ENCODE measurements around the gene SPC24.
"Not testable (repeated sequence)": the region's sequence is repeated elsewhere in the genome, so short reads cannot be mapped to it uniquely, and the experiment has no call there.

The SPC24 gene

DNA sequence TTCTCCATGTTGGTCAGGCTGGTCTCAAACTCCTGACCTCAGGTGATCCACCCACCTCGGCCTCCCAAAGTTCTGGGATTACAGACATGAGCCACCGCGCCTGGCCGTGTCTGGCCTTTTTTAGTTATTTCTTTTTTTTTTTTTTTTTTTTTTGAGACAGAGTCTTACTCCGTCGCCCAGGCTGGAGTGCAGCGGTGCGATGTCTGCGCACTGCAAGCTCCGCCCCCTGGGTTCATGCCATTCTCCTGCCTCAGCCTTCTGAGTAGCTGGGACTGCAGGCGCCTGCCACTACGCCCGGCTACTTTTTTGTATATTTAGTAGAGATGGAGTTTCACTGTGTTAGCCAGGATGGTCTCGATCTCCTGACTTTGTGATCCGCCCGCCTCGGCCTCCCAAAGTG is 33.6 kb downstream of the SPC24 start:
- not testable (repeated sequence) for DNase-seq

DNA sequence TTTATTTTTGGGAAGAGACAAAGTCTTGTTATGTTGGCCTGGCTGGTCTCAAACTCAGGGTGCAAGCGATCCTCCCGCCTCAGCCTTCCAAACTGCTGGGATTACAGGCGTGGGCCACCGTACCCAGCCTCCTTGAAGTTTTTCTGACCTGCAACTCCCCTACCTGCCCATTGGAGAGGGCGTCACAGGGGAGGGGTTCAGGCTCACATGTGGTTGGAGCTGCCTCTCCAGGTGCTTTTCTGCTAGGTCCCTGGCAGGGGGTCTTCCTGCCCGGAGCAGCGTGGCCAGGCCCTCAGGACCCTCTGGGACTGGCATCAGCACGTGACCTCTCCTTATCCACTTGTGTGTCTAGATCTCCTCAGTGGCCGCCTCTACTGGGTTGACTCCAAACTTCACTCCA is 39.1 kb downstream of the SPC24 start:
- DNase-seq, result no peak

DNA sequence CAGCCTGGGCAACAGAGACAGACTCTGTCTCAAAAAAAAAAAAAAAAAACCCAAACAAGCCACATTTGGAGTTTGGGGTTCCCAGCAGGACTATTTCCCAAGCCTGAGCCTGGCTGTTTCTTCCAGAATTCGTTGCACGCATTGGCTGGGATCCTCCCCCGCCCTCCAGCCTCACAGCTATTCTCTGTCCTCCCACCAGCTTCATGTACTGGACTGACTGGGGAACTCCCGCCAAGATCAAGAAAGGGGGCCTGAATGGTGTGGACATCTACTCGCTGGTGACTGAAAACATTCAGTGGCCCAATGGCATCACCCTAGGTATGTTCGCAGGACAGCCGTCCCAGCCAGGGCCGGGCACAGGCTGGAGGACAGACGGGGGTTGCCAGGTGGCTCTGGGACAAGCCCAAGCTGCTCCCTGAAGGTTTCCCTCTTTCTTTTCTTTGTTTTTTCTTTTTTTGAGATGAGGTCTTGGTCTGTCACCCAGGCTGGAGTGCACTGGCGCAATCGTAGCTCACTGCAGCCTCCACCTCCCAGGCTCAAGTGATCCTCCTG is 39.6 kb downstream of the SPC24 start:
- DNase-seq, result no peak

DNA sequence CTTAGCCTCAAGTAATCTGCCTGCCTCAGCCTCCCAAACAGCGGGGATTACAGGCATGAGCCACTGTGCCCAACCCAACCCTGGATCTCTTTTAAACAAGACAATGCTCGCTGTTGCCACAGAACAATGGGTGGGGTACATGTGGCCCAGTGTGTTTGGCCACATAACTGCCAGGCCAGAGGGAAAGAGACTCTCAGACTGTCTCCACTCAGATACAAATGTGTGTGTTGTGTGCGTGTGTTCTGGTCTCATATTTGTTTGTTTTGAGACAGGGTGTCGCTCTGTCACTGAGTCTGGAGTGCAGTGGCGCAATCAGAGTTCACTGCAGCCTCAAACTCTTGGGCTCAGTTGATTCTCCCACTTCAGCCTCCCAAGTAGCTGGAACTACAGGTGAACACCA is 40.5 kb downstream of the SPC24 start:
- DNase-seq, result no peak

DNA sequence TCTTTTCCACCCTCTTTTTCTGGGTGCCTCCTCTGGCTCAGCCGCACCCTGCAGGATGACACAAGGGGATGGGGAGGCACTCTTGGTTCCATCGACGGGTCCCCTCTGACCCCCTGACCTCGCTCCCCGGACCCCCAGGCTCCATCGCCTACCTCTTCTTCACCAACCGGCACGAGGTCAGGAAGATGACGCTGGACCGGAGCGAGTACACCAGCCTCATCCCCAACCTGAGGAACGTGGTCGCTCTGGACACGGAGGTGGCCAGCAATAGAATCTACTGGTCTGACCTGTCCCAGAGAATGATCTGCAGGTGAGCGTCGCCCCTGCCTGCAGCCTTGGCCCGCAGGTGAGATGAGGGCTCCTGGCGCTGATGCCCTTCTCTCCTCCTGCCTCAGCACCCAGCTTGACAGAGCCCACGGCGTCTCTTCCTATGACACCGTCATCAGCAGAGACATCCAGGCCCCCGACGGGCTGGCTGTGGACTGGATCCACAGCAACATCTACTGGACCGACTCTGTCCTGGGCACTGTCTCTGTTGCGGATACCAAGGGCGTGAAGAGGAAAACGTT is 42.4 kb downstream of the SPC24 start:
- no peak for DNase-seq

DNA sequence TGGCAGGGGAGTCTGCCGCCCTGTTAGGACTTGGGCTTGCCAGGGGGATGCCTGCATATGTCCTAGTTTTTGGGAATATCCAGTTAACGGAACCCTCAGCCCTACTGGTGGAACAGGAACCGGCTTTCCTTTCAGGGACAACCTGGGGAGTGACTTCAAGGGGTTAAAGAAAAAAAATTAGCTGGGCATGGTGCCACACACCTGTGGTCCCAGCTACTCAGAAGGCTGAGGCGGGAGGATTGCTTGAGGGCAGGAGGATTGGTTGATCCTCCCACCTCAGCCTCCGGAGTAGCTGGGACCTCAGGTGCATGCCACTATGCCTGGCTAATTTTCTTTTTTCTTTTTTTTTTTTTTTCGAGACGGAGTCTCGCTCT is 43.8 kb downstream of the SPC24 start:
- DNase-seq, result no peak

DNA sequence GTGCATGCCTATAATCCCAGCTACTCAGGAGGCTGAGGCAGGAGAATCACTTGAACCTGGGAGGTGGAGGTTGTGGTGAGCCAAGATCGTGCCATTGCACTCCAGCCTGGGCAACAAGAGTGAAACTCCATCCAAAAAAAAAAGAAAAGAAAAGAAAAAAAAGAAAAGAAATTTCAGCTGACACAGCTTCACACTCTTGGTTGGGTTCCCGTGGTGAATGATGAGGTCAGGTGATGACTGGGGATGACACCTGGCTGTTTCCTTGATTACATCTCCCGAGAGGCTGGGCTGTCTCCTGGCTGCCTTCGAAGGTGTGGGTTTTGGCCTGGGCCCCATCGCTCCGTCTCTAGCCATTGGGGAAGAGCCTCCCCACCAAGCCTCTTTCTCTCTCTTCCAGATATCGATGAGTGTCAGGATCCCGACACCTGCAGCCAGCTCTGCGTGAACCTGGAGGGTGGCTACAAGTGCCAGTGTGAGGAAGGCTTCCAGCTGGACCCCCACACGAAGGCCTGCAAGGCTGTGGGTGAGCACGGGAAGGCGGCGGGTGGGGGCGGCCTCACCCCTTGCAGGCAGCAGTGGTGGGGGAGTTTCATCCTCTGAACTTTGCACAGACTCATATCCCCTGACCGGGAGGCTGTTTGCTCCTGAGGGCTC is 44.3 kb downstream of the SPC24 start:
- no peak for DNase-seq

DNA sequence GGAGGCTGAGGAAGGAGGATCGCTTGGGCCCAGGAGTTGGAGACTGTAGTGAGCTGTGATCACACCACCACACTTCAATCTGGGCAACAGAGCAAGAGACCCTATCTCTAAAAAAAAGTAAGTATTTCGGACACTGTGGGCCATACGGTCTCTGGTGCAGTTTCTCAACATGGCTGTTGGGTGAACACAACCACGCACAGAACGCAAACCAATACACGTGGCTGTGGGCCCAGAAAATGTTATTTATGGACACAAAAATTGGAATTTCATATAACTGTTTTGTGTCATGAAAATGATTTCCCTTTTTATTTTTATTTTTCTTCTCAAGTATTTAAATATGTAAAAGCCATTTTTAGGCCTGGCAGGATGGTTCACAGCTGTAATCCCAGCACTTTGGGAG is 46.8 kb downstream of the SPC24 start:
- DNase-seq, result no peak

DNA sequence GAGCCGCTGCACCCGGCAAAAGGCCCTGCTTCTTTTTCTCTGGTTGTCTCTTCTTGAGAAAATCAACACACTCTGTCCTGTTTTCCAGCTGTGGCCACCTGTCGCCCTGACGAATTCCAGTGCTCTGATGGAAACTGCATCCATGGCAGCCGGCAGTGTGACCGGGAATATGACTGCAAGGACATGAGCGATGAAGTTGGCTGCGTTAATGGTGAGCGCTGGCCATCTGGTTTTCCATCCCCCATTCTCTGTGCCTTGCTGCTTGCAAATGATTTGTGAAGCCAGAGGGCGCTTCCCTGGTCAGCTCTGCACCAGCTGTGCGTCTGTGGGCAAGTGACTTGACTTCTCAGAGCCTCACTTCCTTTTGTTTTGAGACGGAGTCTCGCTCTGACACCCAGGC is 49.1 kb downstream of the SPC24 start:
- DNase-seq, result no peak

DNA sequence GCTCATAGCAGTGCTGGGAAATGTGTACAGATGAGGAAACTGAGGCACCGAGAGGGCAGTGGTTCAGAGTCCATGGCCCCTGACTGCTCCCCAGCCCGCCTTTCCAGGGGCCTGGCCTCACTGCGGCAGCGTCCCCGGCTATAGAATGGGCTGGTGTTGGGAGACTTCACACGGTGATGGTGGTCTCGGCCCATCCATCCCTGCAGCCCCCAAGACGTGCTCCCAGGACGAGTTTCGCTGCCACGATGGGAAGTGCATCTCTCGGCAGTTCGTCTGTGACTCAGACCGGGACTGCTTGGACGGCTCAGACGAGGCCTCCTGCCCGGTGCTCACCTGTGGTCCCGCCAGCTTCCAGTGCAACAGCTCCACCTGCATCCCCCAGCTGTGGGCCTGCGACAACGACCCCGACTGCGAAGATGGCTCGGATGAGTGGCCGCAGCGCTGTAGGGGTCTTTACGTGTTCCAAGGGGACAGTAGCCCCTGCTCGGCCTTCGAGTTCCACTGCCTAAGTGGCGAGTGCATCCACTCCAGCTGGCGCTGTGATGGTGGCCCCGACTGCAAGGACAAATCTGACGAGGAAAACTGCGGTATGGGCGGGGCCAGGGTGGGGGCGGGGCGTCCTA is 50.5 kb downstream of the SPC24 start:
- no peak for DNase-seq

DNA sequence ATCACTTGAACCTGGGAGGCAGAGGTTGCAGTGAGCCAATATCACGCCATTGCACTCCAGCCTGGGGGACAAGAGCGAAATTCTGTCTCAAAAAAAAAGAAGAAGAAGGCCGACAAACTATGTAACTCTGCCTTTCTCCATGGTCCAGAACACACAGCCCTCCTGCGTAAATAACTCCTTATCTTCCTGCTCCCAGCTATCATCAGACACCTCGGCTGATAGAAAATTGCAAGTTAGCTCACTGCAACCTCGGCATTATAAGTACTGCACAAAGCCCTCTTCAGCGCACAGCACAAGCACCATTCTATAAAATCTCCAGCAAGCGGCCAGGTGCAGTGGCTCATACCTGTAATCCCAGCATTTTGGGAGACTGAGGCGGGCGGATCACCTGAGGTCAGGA is 51.9 kb downstream of the SPC24 start:
- DNase-seq, result not testable (repeated sequence)

DNA sequence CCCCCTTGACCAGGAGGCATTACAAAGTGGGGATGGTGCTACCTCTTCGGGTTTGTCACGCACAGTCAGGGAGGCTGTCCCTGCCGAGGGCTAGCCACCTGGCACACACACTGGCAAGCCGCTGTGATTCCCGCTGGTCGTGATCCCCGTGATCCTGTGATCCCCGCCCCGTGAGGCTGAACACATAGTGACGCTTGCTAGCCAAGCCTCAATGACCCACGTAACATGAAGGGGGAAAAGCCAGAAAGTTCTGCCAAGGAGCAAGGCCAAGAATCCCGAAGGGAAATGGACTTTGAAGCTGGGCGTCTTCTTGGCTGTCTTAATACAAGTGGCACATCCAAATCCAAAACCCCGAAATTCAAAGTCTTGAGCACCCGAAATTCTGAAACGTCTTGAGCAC is 52.6 kb downstream of the SPC24 start:
- DNase-seq, result no peak

DNA sequence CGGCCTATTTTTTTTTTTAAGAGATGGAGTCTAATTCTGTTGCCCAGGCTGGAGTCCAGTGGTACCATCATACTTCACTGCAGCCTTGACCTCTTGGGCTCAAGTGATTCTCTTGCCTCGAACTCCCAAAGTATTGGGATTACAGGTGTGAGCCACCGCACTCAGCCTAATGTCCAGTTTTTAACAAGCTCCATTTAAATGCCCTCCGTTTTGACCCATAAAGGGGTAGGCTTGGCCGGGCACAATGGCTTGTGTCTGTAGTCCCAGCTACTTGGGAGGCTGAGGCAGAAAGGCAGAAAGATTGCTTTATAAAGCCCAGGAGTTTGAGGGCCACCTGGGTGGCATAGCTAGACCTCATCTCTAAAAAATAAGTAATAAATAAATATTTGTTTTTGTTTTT is 54.5 kb downstream of the SPC24 start:
- DNase-seq, result no peak

DNA sequence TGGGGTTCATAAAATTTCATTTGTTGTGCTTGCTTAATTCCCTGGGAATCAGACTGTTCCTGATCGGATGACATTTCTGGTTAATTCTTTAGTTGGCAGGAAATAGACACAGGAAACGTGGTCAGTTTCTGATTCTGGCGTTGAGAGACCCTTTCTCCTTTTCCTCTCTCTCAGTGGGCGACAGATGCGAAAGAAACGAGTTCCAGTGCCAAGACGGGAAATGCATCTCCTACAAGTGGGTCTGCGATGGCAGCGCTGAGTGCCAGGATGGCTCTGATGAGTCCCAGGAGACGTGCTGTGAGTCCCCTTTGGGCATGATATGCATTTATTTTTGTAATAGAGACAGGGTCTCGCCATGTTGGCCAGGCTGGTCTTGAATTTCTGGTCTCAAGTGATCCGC is 55.5 kb downstream of the SPC24 start:
- no peak for DNase-seq

DNA sequence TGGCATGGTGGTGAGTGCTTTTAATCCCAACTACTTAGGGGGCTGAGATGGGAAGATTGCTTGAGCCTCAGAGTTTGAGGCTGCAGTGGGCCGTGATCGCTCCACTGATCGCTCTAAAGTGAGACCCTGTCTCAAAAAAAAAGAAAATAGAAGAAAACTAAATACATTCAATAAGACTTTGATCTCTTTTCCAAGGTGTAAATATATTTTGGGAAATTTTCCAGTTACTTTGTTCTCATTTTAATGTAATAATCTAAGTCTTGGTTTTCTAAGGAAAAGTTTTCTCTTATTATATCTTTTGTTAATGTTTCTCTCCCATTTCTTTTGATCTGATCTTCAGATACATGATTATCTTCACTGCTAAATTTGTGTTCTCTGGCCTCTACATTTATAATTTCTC is 56.7 kb downstream of the SPC24 start:
- DNase-seq, result no peak

DNA sequence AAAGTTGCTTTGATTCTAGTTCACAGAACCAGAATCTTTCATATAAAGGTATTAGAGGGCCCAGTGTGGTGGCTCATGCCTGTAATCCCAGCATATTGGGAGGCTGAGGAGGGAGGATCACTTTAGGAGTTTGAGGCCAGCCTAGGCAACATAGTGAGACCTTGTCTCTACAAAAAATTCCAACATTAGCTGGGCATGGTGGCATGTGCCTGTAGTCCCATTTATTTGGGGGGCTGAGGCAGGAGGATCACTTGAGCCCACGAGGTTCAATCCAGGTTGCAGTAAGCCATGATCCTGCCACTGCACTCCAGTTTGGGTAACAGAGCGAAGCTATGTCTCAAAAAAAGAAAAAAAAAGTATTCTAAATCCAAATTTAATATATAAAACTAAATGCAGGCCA is 57.3 kb downstream of the SPC24 start:
- DNase-seq, result no peak

DNA sequence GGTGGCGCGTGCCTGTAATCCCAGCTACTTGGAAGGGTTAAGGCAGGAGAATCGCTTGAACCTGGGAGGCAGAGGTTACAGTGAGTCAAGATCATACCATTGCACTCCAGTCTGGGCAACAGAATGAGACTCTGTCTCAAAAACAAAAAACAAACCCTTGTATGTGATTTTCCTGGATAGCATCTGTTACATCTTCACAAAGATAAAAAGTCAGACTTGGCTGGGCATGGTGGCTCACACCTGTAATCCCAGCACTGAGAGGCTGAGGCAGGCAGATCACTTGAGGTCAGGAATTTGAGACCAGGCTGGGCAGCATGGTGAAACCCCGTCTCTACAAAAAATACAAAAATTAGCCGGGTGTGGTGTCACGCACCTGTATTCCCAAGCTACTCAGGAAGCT is 58.2 kb downstream of the SPC24 start:
- not testable (repeated sequence) for DNase-seq

DNA sequence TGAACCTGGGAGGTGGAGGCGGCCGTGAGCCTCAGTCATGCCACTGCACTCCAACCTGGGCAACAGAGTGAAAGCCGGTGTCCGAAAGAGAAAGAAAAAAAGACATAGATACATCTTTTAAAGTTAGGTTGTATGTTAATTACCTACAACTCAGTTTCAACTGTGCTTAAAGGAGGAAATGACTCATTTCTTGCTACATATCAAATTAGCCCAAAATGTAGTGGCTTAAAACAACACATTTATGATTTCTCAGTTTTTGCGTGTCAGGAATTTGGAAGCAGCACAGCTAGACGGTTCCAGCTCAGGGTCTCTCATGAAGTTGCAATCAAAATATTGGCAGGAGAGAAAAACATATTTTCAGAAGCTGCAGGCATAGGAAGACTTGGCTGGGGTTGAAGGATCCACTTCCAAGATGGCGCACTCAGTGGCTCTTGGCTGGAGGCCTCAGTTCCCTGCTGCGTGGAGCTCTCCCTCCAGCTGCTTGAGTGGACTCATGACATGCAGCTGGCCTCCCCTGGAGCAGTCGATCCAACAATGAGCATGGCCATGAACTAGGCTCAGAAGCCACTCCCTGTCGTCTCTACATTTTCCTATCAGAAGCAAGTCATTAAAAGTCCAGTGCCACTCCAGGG is 59.3 kb downstream of the SPC24 start:
- DNase-seq, result peak in 1 of 2 experiments; percentile 22

Data from Kasumi-1 (cell line).